Spleen (tissue), 11 donors: ENCODE measurements around the gene SORBS1. TPM values are rescaled to one million over a fixed set of nuclear protein-coding genes. Genes with fewer than 3 reads are reported as not detected.

Source experiments
- DNase-seq: peaks from one replicate; pipeline ENCODE4 v3.0.0-alpha.2; 2020
- H3K27ac ChIP-seq, 8 donors: fragments of 200-600 bp; sonication (generic) in 7 of 8; 1 replicate in 4 of 8; 2 replicates in 4 of 8; pipeline versions ENCODE4 v1.5.0 to v1.8.0; 2016 to 2021; ENCODE audit warnings: inconsistent platforms in 4 of 8, mild to moderate bottlenecking in 4 of 8, moderate library complexity in 1 of 8
- H3K27me3 ChIP-seq, 7 donors: fragments of 200-600 bp; sonication (generic) in 6 of 7; replicated peaks in 1 of 7; 1 replicate in 4 of 7; 2 replicates in 3 of 7; pipeline versions ENCODE4 v1.5.0 to v1.8.0; 2016 to 2021; ENCODE audit warnings: inconsistent platforms in 3 of 7, mild to moderate bottlenecking in 1 of 7
- H3K36me3 ChIP-seq, 6 donors: fragments of 200-600 bp; sonication (generic) in 5 of 6; 1 replicate in 4 of 6; 2 replicates in 2 of 6; pipeline versions ENCODE4 v1.5.0 to v1.8.0; 2016 to 2021; ENCODE audit warnings: inconsistent platforms in 2 of 6
- H3K4me1 ChIP-seq, 6 donors: fragments of 200-600 bp; sonication (generic) in 5 of 6; 1 replicate in 3 of 6; 2 replicates in 3 of 6; pipeline versions ENCODE4 v1.5.0 to v1.8.0; 2016 to 2021; ENCODE audit warnings: inconsistent platforms in 3 of 6
- H3K4me3 ChIP-seq, 8 donors: fragments of 200-600 bp; sonication (generic) in 7 of 8; 1 replicate in 4 of 8; 2 replicates in 4 of 8; pipeline versions ENCODE4 v1.5.0 to v1.8.0; 2016 to 2021; ENCODE audit warnings: inconsistent platforms in 4 of 8, mild to moderate bottlenecking in 4 of 8, moderate library complexity in 2 of 8
- H3K9me3 ChIP-seq, 8 donors: fragments of 200-600 bp; sonication (generic) in 7 of 8; 1 replicate in 4 of 8; 2 replicates in 4 of 8; pipeline versions ENCODE4 v1.5.0 to v1.8.0; 2016 to 2021; ENCODE audit warnings: inconsistent platforms in 4 of 8
- POLR2A ChIP-seq, 3 donors: fragments of 450-650 bp; IDR thresholded peaks; one replicate each; pipeline ENCODE4 v1.5.1; 2017; ENCODE audit warnings: antibody characterized with exemption in 3 of 3, mild to moderate bottlenecking in 1 of 3
- POLR2AphosphoS5 ChIP-seq, 3 donors: sonication (generic); formaldehyde crosslinking; IDR thresholded peaks; one replicate each; pipeline ENCODE4 v1.5.1; 2017; ENCODE audit warnings: antibody characterized with exemption in 3 of 3
- WGBS, 5 donors: extraction: QIAGEN DNeasy Blood & Tissue Kit in 3 of 5; methylation state at CpG; one replicate each; pipeline versions ENCODE4 v1.1.5 to v1.1.7; 2013 to 2018; 5-methylcytosine and 5-hydroxymethylcytosine counted together
- intact Hi-C: fragments of 100-400 bp; cut with DNase I; formaldehyde crosslinking; loops from one replicate; pipeline ENCODE4 v1.15.0; 2023; ENCODE audit warnings: low total_unique reads
- polyA plus RNA-seq, 3 donors: library from polyadenylated mRNA; stranded (reverse); fragments of 200-250 nt; gene quantifications; one replicate each; pipeline ENCODE4 v1.2.1, GENCODE V29; 2013
- total RNA-seq, 7 donors: library from RNA; depleted of rRNA in 3 of 7; stranded (reverse); fragments of >200 nt in 3 of 7; fragmentation: NEBNext Ultra II Directional in 4 of 7; extraction: Animal tissue kit (Norgen Biotek cat#: 25700) in 4 of 7; gene quantifications; one replicate each; pipeline versions ENCODE4 v1.1.0 to v1.2.1, GENCODE V29; 2016 to 2021
- TF ChIP-seq, protein P1 (sequence below), 11 experiments: fragments of 200-600 bp in 7 of 11; fragments of 450-650 bp in 4 of 11; sonication (generic) in 4 of 11; IDR thresholded peaks in 8 of 11; conservative IDR thresholded peaks in 3 of 11; 1 replicate in 7 of 11; 2 replicates in 4 of 11; pipeline versions ENCODE4 v1.4.0 to v1.8.0; 2016 to 2021; ENCODE audit warnings: antibody characterized with exemption in 11 of 11, inconsistent platforms in 4 of 11, mild to moderate bottlenecking in 1 of 11
- donor health status: healthy with polysubstance abuse.
- donor health status: DM: no; HTN: no; CAD: no; lungs with moderate emphysema.
- donor health status: DM: no; HTN: no; CAD: no.
- donor health status: Bipolar disorder and iron deficiency.
- donor health status: healthy.
- donor health status: DM: no; HTN: no; CAD: no.
- donor health status: DM: yes; HTN: yes; CAD: no.

The SORBS1 gene
- total and polyA plus RNA-seq, 10 donors: 2.8 to 30.8 (median 18.1) TPM

DNA sequence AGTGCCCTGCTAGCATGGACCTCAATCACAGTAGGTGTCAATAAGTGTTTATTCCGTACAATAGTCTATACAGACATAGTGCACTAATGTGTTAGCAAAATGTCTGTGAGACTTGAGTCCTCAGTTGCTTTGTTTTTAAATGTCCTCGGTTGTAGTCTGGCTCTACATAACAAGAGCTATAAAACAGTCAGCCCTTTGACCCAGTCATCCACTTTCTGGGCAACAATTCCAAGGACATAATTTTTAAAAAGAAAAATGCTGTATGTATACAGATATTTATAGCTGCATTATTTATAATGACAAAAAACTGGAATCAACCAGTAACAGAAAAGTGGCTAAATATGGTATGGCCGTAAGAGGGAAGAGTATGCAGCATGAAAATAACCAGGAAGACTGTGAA is 267.5 kb downstream of the SORBS1 start:
- 76 to 84% (median 79%) methylated on average over 3 of the region's 3 CpGs for WGBS, 5 donors
- Histone ChIP-seq H3K27me3 (peaks cover 0 to 27% (median 0%) of the 10 kb centered on the region in 7 donors), H3K27ac (peak overlapping the region in 7 of 8 donors; percentile 48 to 96 (median 86)), H3K36me3 (no peaks in the 10 kb centered on the region), H3K9me3 (no peaks in the 10 kb centered on the region), H3K4me1 (peaks cover 23 to 90% (median 79%) of the 10 kb centered on the region in 6 donors), H3K4me3 (no peak overlapping the region)
- no peak for DNase-seq
- TF ChIP-seq, protein P1, sequence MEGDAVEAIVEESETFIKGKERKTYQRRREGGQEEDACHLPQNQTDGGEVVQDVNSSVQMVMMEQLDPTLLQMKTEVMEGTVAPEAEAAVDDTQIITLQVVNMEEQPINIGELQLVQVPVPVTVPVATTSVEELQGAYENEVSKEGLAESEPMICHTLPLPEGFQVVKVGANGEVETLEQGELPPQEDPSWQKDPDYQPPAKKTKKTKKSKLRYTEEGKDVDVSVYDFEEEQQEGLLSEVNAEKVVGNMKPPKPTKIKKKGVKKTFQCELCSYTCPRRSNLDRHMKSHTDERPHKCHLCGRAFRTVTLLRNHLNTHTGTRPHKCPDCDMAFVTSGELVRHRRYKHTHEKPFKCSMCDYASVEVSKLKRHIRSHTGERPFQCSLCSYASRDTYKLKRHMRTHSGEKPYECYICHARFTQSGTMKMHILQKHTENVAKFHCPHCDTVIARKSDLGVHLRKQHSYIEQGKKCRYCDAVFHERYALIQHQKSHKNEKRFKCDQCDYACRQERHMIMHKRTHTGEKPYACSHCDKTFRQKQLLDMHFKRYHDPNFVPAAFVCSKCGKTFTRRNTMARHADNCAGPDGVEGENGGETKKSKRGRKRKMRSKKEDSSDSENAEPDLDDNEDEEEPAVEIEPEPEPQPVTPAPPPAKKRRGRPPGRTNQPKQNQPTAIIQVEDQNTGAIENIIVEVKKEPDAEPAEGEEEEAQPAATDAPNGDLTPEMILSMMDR (IDR thresholded peaks at IDR 0.05 in 8 of 11, conservative IDR thresholded peaks at IDR 0.05 in 3 of 11): no peak
- TF ChIP-seq POLR2A (IDR thresholded peaks at IDR 0.05) (no peak), POLR2AphosphoS5 (IDR thresholded peaks at IDR 0.05) (no peak)
- intact Hi-C loops: no loop called here

DNA sequence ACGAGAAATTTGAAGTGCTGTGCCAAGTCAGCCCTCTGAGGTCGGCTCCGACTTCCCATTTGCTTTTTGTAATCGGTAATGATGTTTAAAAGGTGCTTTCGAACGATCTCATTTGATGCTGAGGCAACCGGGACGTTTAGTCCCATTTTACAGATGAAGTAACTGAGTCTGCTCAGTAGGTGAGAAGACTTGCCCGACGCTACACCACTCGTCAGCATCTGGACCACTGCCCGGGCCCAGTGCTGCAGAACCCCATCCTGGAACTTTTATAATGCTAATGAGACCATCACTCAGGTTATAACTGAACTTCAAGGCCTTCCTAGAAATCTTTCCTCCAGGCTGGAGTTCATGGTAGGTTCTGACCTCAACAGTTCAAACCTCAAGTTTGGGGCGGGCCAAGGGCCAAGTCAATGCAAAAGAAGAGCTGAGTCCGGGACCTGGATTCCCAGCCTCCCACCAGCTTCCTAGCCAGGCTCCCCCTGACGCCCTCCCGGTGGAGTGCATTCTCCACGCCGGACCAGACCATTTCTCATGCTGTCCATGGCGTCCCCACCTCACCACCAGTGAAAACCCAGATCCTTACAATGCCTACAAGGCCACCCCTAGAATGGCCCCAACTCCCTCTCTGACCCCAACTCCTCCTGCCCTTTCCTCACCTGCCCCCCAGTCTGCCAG is 269.7 kb downstream of the SORBS1 start:
- peaks cover 40 to 98% (median 87%) of the 10 kb centered on the region in 6 donors for H3K4me1 ChIP-seq
- intact Hi-C loops: no loop called here
- peak overlapping the region in 7 of 8 donors; percentile 52 to 84 (median 68) for H3K4me3 ChIP-seq
- no peaks in the 10 kb centered on the region for H3K9me3 ChIP-seq
- H3K27me3 ChIP-seq: peaks cover 0 to 27% (median 0%) of the 10 kb centered on the region in 7 donors
- H3K27ac ChIP-seq: peak overlapping the region in 7 of 8 donors; percentile 91 to 96 (median 93)
- TF ChIP-seq, protein P1 (IDR thresholded peaks at IDR 0.05 in 8 of 11, conservative IDR thresholded peaks at IDR 0.05 in 3 of 11): no peak
- TF ChIP-seq POLR2A (IDR thresholded peaks at IDR 0.05) (no peak), POLR2AphosphoS5 (IDR thresholded peaks at IDR 0.05) (no peak)
- H3K36me3 ChIP-seq: no peaks in the 10 kb centered on the region
- DNase-seq: no peak
- 58 to 71% (median 65%) methylated on average over 17 to 19 of the region's 19 CpGs for WGBS, 5 donors

DNA sequence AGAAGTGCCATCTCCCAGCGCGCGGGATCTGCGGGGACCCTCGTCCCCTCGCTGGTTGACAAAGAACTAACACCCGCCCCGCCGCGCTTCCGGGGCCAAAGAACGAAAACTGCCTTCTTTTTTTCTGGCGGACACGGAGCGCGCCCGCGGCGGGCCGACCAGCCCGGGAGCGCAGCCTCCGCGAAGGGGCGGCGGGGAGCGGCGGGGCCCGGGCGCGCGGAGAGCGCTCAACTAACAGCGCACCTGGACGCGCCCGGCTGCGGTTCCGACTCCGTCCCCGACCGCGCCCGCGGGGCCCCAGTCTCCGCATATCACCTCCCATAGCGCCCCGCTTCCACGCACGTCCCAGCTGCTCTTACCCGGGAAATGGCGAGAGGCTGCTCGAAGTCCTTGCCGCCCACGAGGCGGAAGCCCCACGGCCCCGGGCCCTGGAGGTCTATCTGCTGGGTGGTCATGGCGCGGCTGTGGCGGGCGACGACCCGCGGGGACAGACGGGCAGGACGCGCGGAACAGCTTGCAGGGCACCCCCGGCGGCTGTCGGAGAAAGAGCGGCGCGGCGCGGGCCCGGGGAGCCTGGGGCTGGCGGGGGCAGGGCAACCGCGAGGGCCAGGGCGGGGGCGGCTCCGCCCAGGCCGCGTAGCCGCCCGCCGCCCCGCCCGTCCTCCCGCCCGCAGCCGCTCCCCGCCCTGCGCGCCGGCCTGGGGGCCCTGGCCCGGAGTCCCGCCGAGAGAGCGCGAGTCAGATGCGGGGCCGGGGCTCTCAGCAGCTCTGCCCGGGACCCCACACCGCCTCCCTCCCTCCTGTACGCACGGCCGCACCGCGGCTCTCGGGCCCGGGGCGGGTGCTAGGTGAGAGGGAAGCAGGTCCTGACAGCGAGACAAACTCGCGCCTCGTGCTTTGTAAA is 270.5 kb downstream of the SORBS1 start, which contains the start of gene PDLIM1:
Gene PDLIM1, minus strand, starts transcription at position 543 of the 904 bp plus-strand sequence. Its CDS starts 88 bp downstream, at position 455.
- intact Hi-C loops: no loop called here
- peaks cover 0 to 27% (median 0%) of the 10 kb centered on the region in 7 donors for H3K27me3 ChIP-seq
- H3K36me3 ChIP-seq: no peaks in the 10 kb centered on the region
- WGBS, 5 donors: 1% methylated on average over 33 to 119 of the region's 119 CpGs
- H3K9me3 ChIP-seq: no peaks in the 10 kb centered on the region
- peaks cover 41 to 98% (median 86%) of the 10 kb centered on the region in 6 donors for H3K4me1 ChIP-seq
- peak within 1 kb of the TSS; percentile 85 to 96 (median 92) for H3K27ac ChIP-seq
- H3K4me3 ChIP-seq: peak within 1 kb of the TSS; percentile 52 to 84 (median 68)
- DNase-seq: peak; percentile 95
- TF ChIP-seq, protein P1 (IDR thresholded peaks at IDR 0.05 in 8 of 11, conservative IDR thresholded peaks at IDR 0.05 in 3 of 11): peak in 8 of 11 experiments; percentile 15 to 49 (median 34)
- peak; percentile 93 to 95 (median 95) for TF ChIP-seq POLR2AphosphoS5 (IDR thresholded peaks at IDR 0.05)
- peak in 2 of 3 donors; percentile 81 to 83 for TF ChIP-seq POLR2A (IDR thresholded peaks at IDR 0.05)
